K562 (cell line): ENCODE measurements around the gene ATP8A1. TPM values are rescaled to one million over a fixed set of nuclear protein-coding genes. Genes with fewer than 3 reads are reported as not detected.

Experiments used
- ATAC-seq: fragments of 200-7000 bp; cut with Tn5 transposase; 3 replicates; pipeline ENCODE4 v1.9.1; 2020; ENCODE audit warnings: moderate library complexity
- BruUV-seq: library from RNA; stranded (reverse); fragments of 400-500 nt; replicated peaks from 2 replicates; lab custom pipeline; 2021; lab: Mats Ljungman, UMichigan
- CTCF ChIA-PET: fragments of 300-600 bp; formaldehyde crosslinking; extraction: SDS; loops from one replicate; lab custom pipeline; 2021; ENCODE audit warnings: low intra/inter-chr PET ratio; lab: Yijun Ruan, JAX
- POLR2A ChIA-PET: fragments of 300-600, 350-650 bp; sonication (Branson Sonifier 250); formaldehyde crosslinking; extraction: SDS; loops from one replicate; lab custom pipeline; 2021; ENCODE audit warnings: antibody characterized with exemption, inconsistent platforms; lab: Yijun Ruan, JAX
- DNase-seq, 4 experiments: peaks; one replicate each; pipeline versions ENCODE4 v3.0.0 to v3.0.0-alpha.2; 2011 to 2018; ENCODE audit warnings: low spot score in 3 of 4, mixed read lengths in 3 of 4; ENCODE audit errors: extremely low read depth in 1 of 4
- FAIRE-seq: peaks from 2 replicates; lab custom pipeline; 2011; peaks lifted over from hg19 to GRCh38; lab: Jason Lieb, UNC
- H2AFZ ChIP-seq: 2 replicates; pipeline ENCODE4 v1.6.0; 2011; ENCODE audit warnings: low read depth, low read length, control low read depth, inconsistent platforms
- H3K27ac ChIP-seq: fragments of 200-600 bp; 3 replicates; pipeline ENCODE4 v1.8.0; 2011; ENCODE audit warnings: low read depth, mild to moderate bottlenecking, control low read depth, inconsistent platforms, low read length, moderate library complexity, mixed read lengths; ENCODE audit errors: extremely low read depth
- H3K27me3 ChIP-seq, 2 experiments: fragments of 300-600 bp in 1 of 2; 2 replicates in 1 of 2; 3 replicates in 1 of 2; pipeline versions ENCODE4 v1.6.0 to v1.8.0; 2011; ENCODE audit warnings: inconsistent platforms in 2 of 2, low read length in 2 of 2, mild to moderate bottlenecking in 1 of 2, mixed read lengths in 1 of 2, moderate library complexity in 1 of 2; ENCODE audit not compliant: control insufficient read depth in 2 of 2, insufficient read depth in 2 of 2
- H3K36me3 ChIP-seq: fragments of 300-600 bp; 3 replicates; pipeline ENCODE4 v1.8.0; 2011; ENCODE audit warnings: mild to moderate bottlenecking, low read length, inconsistent platforms; ENCODE audit not compliant: control insufficient read depth, insufficient read depth
- H3K4me1 ChIP-seq, 2 experiments: fragments of 200-600 bp in 1 of 2; replicated peaks in 1 of 2; 2 replicates in 1 of 2; 3 replicates in 1 of 2; pipeline versions ENCODE4 v1.5.1 to v1.8.0; 2011; ENCODE audit warnings: inconsistent platforms in 2 of 2, low read length in 2 of 2, mild to moderate bottlenecking in 1 of 2, mixed read lengths in 1 of 2, moderate library complexity in 1 of 2; ENCODE audit not compliant: control insufficient read depth in 2 of 2, insufficient read depth in 2 of 2
- H3K4me2 ChIP-seq: 2 replicates; pipeline ENCODE4 v1.6.1; 2011; ENCODE audit warnings: low read length, control low read depth, inconsistent platforms, mixed read lengths; ENCODE audit not compliant: insufficient read depth
- H3K4me3 ChIP-seq: fragments of 200-600 bp; sonication (generic), shearing (Covaris generic); 2 replicates; pipeline ENCODE4 v1.5.1; 2016; ENCODE audit warnings: control low read depth, inconsistent platforms
- H3K79me2 ChIP-seq: fragments of 200-600 bp; 3 replicates; pipeline ENCODE4 v1.8.0; 2011; ENCODE audit warnings: low read length, inconsistent platforms; ENCODE audit not compliant: control insufficient read depth, insufficient read depth
- H3K9ac ChIP-seq, 2 experiments: 2 replicates each; pipeline versions ENCODE4 v1.6.0 to v1.6.1; 2011; ENCODE audit warnings: low read depth in 2 of 2, low read length in 2 of 2, control low read depth in 1 of 2, inconsistent platforms in 1 of 2, mild to moderate bottlenecking in 1 of 2, mixed read lengths in 1 of 2; ENCODE audit not compliant: insufficient read depth in 1 of 2
- H3K9me1 ChIP-seq: one replicate; pipeline ENCODE4 v1.6.0; 2011; ENCODE audit warnings: inconsistent platforms, mild to moderate bottlenecking, low read length, moderate library complexity; ENCODE audit not compliant: control insufficient read depth, insufficient read depth
- H3K9me3 ChIP-seq: replicated peaks from 2 replicates; pipeline ENCODE4 v1.5.1; 2011; ENCODE audit warnings: low read depth, low read length, inconsistent platforms; ENCODE audit not compliant: control insufficient read depth, insufficient read depth
- H4K20me1 ChIP-seq: replicated peaks from 2 replicates; pipeline ENCODE4 v1.6.1; 2011; ENCODE audit warnings: low read length, inconsistent platforms, mixed read lengths; ENCODE audit not compliant: control insufficient read depth, insufficient read depth
- EP400 ChIP-seq: fragments of 450-650 bp; IDR thresholded peaks from 2 replicates; pipeline ENCODE4 v1.6.1; 2017; ENCODE audit warnings: antibody characterized with exemption, mild to moderate bottlenecking, moderate library complexity
- GABPA ChIP-seq: fragments of 200-800 bp; sonication (Bioruptor generic); conservative IDR thresholded peaks from 2 replicates; pipeline ENCODE4 v1.6.1; 2016; ENCODE audit warnings: low read depth, missing genetic modification characterization, missing compliant biosample characterization
- NELFE ChIP-seq: IDR thresholded peaks from 2 replicates; pipeline ENCODE4 v1.6.1; 2011; ENCODE audit warnings: mild to moderate bottlenecking; ENCODE audit not compliant: insufficient read depth, insufficient read length
- NFRKB ChIP-seq: fragments of 450-650 bp; IDR thresholded peaks from 2 replicates; pipeline ENCODE4 v1.6.1; 2016; ENCODE audit warnings: low read depth
- NR3C1 ChIP-seq: sonication (generic); formaldehyde crosslinking; IDR thresholded peaks from 2 replicates; pipeline ENCODE4 v1.8.1; 2022; ENCODE audit warnings: missing genetic modification reagents
- YBX1 ChIP-seq: fragments of 450-650 bp; IDR thresholded peaks from 2 replicates; pipeline ENCODE4 v1.7.1; 2016; ENCODE audit warnings: mild to moderate bottlenecking
- ZFP30 ChIP-seq: fragments of 250-450 bp; sonication (Bioruptor Pico); IDR thresholded peaks from 2 replicates; pipeline ENCODE4 v1.8.0; 2022; ENCODE audit warnings: moderate library complexity, mild to moderate bottlenecking, inconsistent platforms, borderline replicate concordance
- WGBS: fragments of 100-300 bp; shearing (Covaris generic); methylation state at CpG from one replicate; pipeline ENCODE4 v1.1.6; 2016; ENCODE audit warnings: low coverage, mixed read lengths; ENCODE audit not compliant: insufficient coverage; ENCODE audit errors: missing lambda C conversion rate; 5-methylcytosine and 5-hydroxymethylcytosine counted together
- in situ Hi-C: fragments of 300-500 bp; cut with MboI; formaldehyde crosslinking; loops from 4 replicates; pipeline ENCODE4 v1.15.0; 2018; ENCODE audit warnings: inconsistent platforms, mixed read lengths
- intact Hi-C: fragments of 100-400 bp; cut with micrococcal nuclease; formaldehyde crosslinking; loops from 2 replicates; pipeline ENCODE4 v1.14.2; 2022
- polyA plus RNA-seq, 8 experiments: library from polyadenylated mRNA; depleted of rRNA in 4 of 8; stranded (reverse) in 5 of 8; unstranded in 3 of 8; fragments of >200 nt; fragmentation: Nextera tagmentation in 2 of 8; fragmentation: Illumina TruSeq in 1 of 8; extraction: Ambion mirVana in 2 of 8; extraction: Trizol in 1 of 8; gene quantifications; 2 replicates each; pipeline versions ENCODE4 v1.2.1 to v1.2.3, GENCODE V29; 2011 to 2014; ENCODE audit warnings: inconsistent platforms in 1 of 8, missing spikeins in 1 of 8
- total RNA-seq, 7 experiments: library from RNA; depleted of rRNA in 6 of 7; stranded (reverse); fragments of >200 nt in 6 of 7; fragmentation: Illumina TruSeq in 2 of 7; extraction: Trizol in 2 of 7; gene quantifications; 2 replicates each; pipeline versions ENCODE4 v1.2.1 to v1.2.3, GENCODE V29; 2011 to 2021; ENCODE audit warnings: low replicate concordance in 1 of 7
- TF ChIP-seq, protein P1 (sequence below): fragments of 250-450 bp; sonication (Bioruptor Pico); IDR thresholded peaks from 2 replicates; pipeline ENCODE4 v1.5.0; 2021
- TF ChIP-seq, protein P2 (sequence below): fragments of 450-650 bp; conservative IDR thresholded peaks from 2 replicates; pipeline ENCODE4 v1.6.1; 2016; ENCODE audit warnings: missing genetic modification characterization, low read depth, mild to moderate bottlenecking, control low read depth, missing compliant biosample characterization
- TF ChIP-seq, protein P3 (sequence below), 3 experiments: fragments of 200-800 bp in 1 of 3; fragments of 250-450 bp in 1 of 3; fragments of 450-650 bp in 1 of 3; sonication (Bioruptor Pico) in 1 of 3; sonication (Bioruptor generic) in 1 of 3; formaldehyde crosslinking in 1 of 3; IDR thresholded peaks; 2 replicates each; pipeline versions ENCODE4 v1.6.1 to v1.8.0; 2016 to 2022; ENCODE audit warnings: mild to moderate bottlenecking in 2 of 3, missing genetic modification characterization in 2 of 3, missing compliant biosample characterization in 1 of 3, moderate library complexity in 1 of 3
- TF ChIP-seq, protein P4 (sequence below): sonication (generic); formaldehyde crosslinking; IDR thresholded peaks from 2 replicates; pipeline ENCODE4 v1.4.0; 2020; ENCODE audit warnings: mild to moderate bottlenecking, missing genetic modification reagents

ATP8A1 gene
- total and polyA plus RNA-seq, 9 of the 15 experiments (the other 6 are each of a cell fraction or from before 2014, with no cell fraction given): 0.05 to 0.29 (median 0.07) TPM; not detected in 2

DNA sequence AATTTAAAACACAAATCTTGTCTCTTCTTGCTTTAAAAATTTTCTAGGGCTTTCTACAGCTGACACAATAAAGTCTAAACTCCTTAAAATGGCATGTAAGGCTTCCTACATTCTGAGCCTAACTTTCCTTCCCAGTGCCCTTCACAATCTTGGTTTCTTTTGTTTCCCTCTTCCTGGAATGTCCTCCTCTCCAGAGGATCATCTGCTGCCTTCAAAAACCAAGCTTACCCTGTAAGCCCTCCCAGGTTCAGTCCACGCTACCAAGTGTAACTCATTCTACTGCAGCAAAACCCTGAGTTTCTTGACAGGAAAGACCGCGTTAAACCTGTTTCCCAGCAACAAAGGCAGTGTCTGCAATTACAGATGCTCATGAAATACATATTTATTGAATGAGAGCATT lies 168.4 kb downstream of the ATP8A1 start:
- in situ Hi-C loops (no loop called here), intact Hi-C loops (no loop called here)
- H3K4me2 ChIP-seq: no peak overlapping the region
- H3K4me1 ChIP-seq: no peaks in the 10 kb centered on the region
- H2AFZ ChIP-seq: no peak overlapping the region
- peaks cover 0 to 2% of the 10 kb centered on the region in 2 experiments; a peak in 1 of 5 replicates for H3K27me3 ChIP-seq
- no peaks in the 10 kb centered on the region for H3K9me1 ChIP-seq
- BruUV-seq: no TSS peak
- WGBS: 0% methylated on average over 3 of the region's 3 CpGs
- no peak overlapping the region for H3K27ac ChIP-seq
- no peak for ATAC-seq
- FAIRE-seq: no peak
- no peaks in the 10 kb centered on the region for H3K9me3 ChIP-seq
- TF ChIP-seq, protein P1, sequence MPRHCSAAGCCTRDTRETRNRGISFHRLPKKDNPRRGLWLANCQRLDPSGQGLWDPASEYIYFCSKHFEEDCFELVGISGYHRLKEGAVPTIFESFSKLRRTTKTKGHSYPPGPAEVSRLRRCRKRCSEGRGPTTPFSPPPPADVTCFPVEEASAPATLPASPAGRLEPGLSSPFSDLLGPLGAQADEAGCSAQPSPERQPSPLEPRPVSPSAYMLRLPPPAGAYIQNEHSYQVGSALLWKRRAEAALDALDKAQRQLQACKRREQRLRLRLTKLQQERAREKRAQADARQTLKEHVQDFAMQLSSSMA: no peak
- TF ChIP-seq, protein P2, sequence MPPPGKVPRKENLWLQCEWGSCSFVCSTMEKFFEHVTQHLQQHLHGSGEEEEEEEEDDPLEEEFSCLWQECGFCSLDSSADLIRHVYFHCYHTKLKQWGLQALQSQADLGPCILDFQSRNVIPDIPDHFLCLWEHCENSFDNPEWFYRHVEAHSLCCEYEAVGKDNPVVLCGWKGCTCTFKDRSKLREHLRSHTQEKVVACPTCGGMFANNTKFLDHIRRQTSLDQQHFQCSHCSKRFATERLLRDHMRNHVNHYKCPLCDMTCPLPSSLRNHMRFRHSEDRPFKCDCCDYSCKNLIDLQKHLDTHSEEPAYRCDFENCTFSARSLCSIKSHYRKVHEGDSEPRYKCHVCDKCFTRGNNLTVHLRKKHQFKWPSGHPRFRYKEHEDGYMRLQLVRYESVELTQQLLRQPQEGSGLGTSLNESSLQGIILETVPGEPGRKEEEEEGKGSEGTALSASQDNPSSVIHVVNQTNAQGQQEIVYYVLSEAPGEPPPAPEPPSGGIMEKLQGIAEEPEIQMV (tag): no peak
- TF ChIP-seq NELFE: no peak
- no peak for TF ChIP-seq NR3C1 (CRISPR knock-in tag)
- no peak for TF ChIP-seq YBX1
- TF ChIP-seq EP400: no peak
- TF ChIP-seq, protein P3, sequence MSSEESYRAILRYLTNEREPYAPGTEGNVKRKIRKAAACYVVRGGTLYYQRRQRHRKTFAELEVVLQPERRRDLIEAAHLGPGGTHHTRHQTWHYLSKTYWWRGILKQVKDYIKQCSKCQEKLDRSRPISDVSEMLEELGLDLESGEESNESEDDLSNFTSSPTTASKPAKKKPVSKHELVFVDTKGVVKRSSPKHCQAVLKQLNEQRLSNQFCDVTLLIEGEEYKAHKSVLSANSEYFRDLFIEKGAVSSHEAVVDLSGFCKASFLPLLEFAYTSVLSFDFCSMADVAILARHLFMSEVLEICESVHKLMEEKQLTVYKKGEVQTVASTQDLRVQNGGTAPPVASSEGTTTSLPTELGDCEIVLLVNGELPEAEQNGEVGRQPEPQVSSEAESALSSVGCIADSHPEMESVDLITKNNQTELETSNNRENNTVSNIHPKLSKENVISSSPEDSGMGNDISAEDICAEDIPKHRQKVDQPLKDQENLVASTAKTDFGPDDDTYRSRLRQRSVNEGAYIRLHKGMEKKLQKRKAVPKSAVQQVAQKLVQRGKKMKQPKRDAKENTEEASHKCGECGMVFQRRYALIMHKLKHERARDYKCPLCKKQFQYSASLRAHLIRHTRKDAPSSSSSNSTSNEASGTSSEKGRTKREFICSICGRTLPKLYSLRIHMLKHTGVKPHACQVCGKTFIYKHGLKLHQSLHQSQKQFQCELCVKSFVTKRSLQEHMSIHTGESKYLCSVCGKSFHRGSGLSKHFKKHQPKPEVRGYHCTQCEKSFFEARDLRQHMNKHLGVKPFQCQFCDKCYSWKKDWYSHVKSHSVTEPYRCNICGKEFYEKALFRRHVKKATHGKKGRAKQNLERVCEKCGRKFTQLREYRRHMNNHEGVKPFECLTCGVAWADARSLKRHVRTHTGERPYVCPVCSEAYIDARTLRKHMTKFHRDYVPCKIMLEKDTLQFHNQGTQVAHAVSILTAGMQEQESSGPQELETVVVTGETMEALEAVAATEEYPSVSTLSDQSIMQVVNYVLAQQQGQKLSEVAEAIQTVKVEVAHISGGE (CRISPR knock-in tag; IDR thresholded peaks at IDR 0.05): no peak
- TF ChIP-seq, protein P4, sequence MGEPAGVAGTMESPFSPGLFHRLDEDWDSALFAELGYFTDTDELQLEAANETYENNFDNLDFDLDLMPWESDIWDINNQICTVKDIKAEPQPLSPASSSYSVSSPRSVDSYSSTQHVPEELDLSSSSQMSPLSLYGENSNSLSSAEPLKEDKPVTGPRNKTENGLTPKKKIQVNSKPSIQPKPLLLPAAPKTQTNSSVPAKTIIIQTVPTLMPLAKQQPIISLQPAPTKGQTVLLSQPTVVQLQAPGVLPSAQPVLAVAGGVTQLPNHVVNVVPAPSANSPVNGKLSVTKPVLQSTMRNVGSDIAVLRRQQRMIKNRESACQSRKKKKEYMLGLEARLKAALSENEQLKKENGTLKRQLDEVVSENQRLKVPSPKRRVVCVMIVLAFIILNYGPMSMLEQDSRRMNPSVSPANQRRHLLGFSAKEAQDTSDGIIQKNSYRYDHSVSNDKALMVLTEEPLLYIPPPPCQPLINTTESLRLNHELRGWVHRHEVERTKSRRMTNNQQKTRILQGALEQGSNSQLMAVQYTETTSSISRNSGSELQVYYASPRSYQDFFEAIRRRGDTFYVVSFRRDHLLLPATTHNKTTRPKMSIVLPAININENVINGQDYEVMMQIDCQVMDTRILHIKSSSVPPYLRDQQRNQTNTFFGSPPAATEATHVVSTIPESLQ (CRISPR knock-in tag): no peak
- TF ChIP-seq ZFP30 (CRISPR knock-in tag): no peak
- no peak for TF ChIP-seq GABPA
- TF ChIP-seq NFRKB: no peak
- ChIA-PET CTCF (no interaction called here), POLR2A (no interaction called here)
- DNase-seq: no peak
- no peaks in the 10 kb centered on the region for H4K20me1 ChIP-seq
- H3K79me2 ChIP-seq: no peaks in the 10 kb centered on the region
- no peaks in the 10 kb centered on the region for H3K36me3 ChIP-seq
- H3K9ac ChIP-seq: no peak overlapping the region
- H3K4me3 ChIP-seq: no peak overlapping the region
